ENCODE data around the gene RBMS1. TPM values are rescaled to one million over a fixed set of nuclear protein-coding genes. Genes with fewer than 3 reads are reported as not detected.
"Not testable (repeated sequence)": the region's sequence is repeated elsewhere in the genome, so short reads cannot be mapped to it uniquely, and the experiment has no call there.

RBMS1 gene
- total RNA-seq, 1 donor from 2014 or later, result 10.2 TPM

GRCh38 chr2:160473468-160474318 lies 19.9 kb downstream of the RBMS1 start:
- DNase-seq (ENCODE audit: low spot score in 2 of 2) (no peak), FAIRE-seq (no peak)

GRCh38 chr2:160472839-160473251 lies 20.8 kb downstream of the RBMS1 start:
- no peak for FAIRE-seq
- DNase-seq (ENCODE audit: low spot score in 2 of 2), result no peak

- FAIRE-seq (no peak), DNase-seq (ENCODE audit: low spot score in 2 of 2) (no peak)
These were observed 21.7 kb downstream of the RBMS1 start for GRCh38 chr2:160471950-160472349.

GRCh38 chr2:160469621-160470204 lies 23.9 kb downstream of the RBMS1 start:
- DNase-seq (ENCODE audit: low spot score in 2 of 2) (no peak), FAIRE-seq (no peak)

GRCh38 chr2:160469164-160469563 lies 24.4 kb downstream of the RBMS1 start:
- DNase-seq (ENCODE audit: low spot score in 2 of 2) (no peak), FAIRE-seq (no peak)

GRCh38 chr2:160467086-160467485 lies 26.5 kb downstream of the RBMS1 start:
- FAIRE-seq (no peak), DNase-seq (ENCODE audit: low spot score in 2 of 2) (no peak)

GRCh38 chr2:160465406-160465805 lies 28.2 kb downstream of the RBMS1 start:
- no peak for FAIRE-seq
- DNase-seq (ENCODE audit: low spot score in 2 of 2), result no peak

GRCh38 chr2:160465002-160465401 lies 28.6 kb downstream of the RBMS1 start:
- DNase-seq (ENCODE audit: low spot score in 2 of 2), result no peak
- no peak for FAIRE-seq

- no peak for FAIRE-seq
These were observed 29.6 kb downstream of the RBMS1 start for GRCh38 chr2:160464017-160464416.

GRCh38 chr2:160463245-160463644 lies 30.4 kb downstream of the RBMS1 start:
- DNase-seq (ENCODE audit: low spot score in 2 of 2) (no peak), FAIRE-seq (no peak)

More at GRCh38 chr2:160464017-160464416, 29.6 kb downstream of the RBMS1 start:
- no peak for DNase-seq (ENCODE audit: low spot score in 2 of 2)

GRCh38 chr2:160460333-160460731 lies 33.3 kb downstream of the RBMS1 start:
- DNase-seq (ENCODE audit: low spot score in 2 of 2) (no peak), FAIRE-seq (no peak)

- FAIRE-seq, result no peak
- DNase-seq (ENCODE audit: low spot score in 2 of 2), result no peak
These were observed 33.9 kb downstream of the RBMS1 start for GRCh38 chr2:160459538-160460332.

- no peak for DNase-seq (ENCODE audit: low spot score in 2 of 2)
- FAIRE-seq, result no peak
These were observed 34.7 kb downstream of the RBMS1 start for GRCh38 chr2:160458718-160459453.

GRCh38 chr2:160457588-160457987 lies 36.0 kb downstream of the RBMS1 start:
- no peak for FAIRE-seq
- DNase-seq (ENCODE audit: low spot score in 2 of 2), result no peak

GRCh38 chr2:160454070-160454797 lies 39.4 kb downstream of the RBMS1 start:
- FAIRE-seq, result no peak
- DNase-seq (ENCODE audit: low spot score in 2 of 2), result no peak

- no peak for DNase-seq (ENCODE audit: low spot score in 2 of 2)
These were observed 40.3 kb downstream of the RBMS1 start for GRCh38 chr2:160453111-160453820.

GRCh38 chr2:160450486-160450885 lies 43.1 kb downstream of the RBMS1 start:
- no peak for DNase-seq (ENCODE audit: low spot score in 2 of 2)
- no peak for FAIRE-seq

More at GRCh38 chr2:160453111-160453820, 40.3 kb downstream of the RBMS1 start:
- no peak for FAIRE-seq

- not testable (repeated sequence) for DNase-seq (ENCODE audit: low spot score in 2 of 2); FAIRE-seq
These were observed 44.8 kb downstream of the RBMS1 start for GRCh38 chr2:160448821-160449220.

- FAIRE-seq (no peak), DNase-seq (ENCODE audit: low spot score in 2 of 2) (no peak)
These were observed 47.9 kb downstream of the RBMS1 start for GRCh38 chr2:160445673-160446072.
